Measurements from ENCODE around the gene MINDY2. TPM values are rescaled to one million over a fixed set of nuclear protein-coding genes. Genes with fewer than 3 reads are reported as not detected.

Gene MINDY2
- total and polyA plus RNA-seq, 9 of the 15 experiments (the other 6 are each of a cell fraction or from before 2014, with no cell fraction given) = 2.4 to 15.3 (median 7.2) TPM

DNA sequence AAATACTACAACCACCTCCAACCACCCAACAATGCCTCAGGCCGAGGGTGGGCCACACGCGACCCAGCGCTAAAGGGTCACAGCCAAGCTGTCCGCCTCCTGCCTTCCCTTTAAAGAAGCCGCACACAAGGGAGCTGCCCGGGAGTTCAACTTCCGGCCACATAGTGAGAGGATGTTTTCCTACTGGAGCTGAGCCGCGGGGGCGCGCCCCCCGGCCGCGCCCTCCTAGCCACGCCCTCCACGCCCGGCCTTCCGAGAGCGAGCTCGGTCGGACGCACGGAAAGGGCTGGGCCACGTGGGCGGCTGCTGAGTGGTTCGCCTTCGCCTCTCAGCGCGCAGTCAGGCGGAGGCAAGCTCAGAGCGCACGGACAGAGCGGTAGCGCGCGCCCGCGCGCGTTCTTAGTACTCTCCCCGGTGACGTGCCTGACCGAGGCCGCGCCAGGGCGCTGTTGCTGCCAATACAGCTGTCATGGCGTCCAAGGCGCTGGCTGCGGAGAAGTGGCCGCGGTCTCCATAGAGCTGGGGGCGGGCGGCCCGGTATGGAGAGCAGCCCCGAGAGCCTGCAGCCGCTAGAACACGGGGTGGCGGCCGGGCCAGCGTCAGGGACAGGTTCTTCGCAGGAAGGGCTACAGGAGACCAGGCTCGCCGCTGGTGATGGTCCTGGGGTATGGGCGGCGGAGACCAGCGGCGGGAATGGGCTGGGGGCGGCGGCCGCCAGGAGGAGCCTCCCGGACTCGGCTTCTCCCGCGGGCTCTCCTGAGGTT lies at the start of gene MINDY2 (continued):
- TF ChIP-seq MXI1 (IDR thresholded peaks at IDR 0.05; ENCODE audit: low read depth, low read length) (peak; percentile 86), SMAD4 (CRISPR knock-in tag; conservative IDR thresholded peaks at IDR 0.05) (peak; percentile 41; the same call in 1 of the 2 replicates), KLF6 (CRISPR knock-in tag; IDR thresholded peaks at IDR 0.05; ENCODE audit: borderline replicate concordance) (peak; percentile 23; the same call in 1 of the 2 replicates), CCNT2 (IDR thresholded peaks at IDR 0.05; ENCODE audit: borderline replicate concordance, extremely low read depth, insufficient read length, low read depth, low read length) (peak; percentile 93), JUN (IDR thresholded peaks at IDR 0.05; ENCODE audit: borderline replicate concordance, low read depth, low read length) (peak; percentile 33; the same call in 1 of the 2 replicates), JUN (CRISPR knock-in tag; IDR thresholded peaks at IDR 0.05; ENCODE audit: borderline replicate concordance) (no peak), EP400 (IDR thresholded peaks at IDR 0.05) (peak; percentile 81), ZNF239 (CRISPR knock-in tag; IDR thresholded peaks at IDR 0.05) (peak; percentile 38; the same call in 1 of the 2 replicates), ZNF121 (CRISPR knock-in tag; conservative IDR thresholded peaks at IDR 0.05) (no peak), SUPT5H (IDR thresholded peaks at IDR 0.05) (peak; percentile 87), HDAC6 (IDR thresholded peaks at IDR 0.05; ENCODE audit: low read depth, low read length) (no peak), GTF2F1 (IDR thresholded peaks at IDR 0.05; ENCODE audit: low read depth, low read length) (peak; percentile 84; the same call in 1 of the 2 replicates), HDAC1 (IDR thresholded peaks at IDR 0.05) (peak in 1 of 2 experiments; percentile 80; a peak in 2 of 4 replicates), U2AF1 (optimal IDR thresholded peaks at IDR 0.05; ENCODE audit: low read depth, low read length) (peak; percentile 52), KLF13 (tag; IDR thresholded peaks at IDR 0.05; ENCODE audit: borderline replicate concordance, low read depth) (peak; percentile 32; the same call in 1 of the 2 replicates), RCOR1 (IDR thresholded peaks at IDR 0.05; ENCODE audit: borderline replicate concordance in 1 of 2, low read depth in 2 of 2, low read length in 2 of 2) (peak in 1 of 2 experiments; percentile 13; a peak in 2 of 4 replicates), POLR2AphosphoS5 (IDR thresholded peaks at IDR 0.05; ENCODE audit: control insufficient read depth, insufficient read depth, low read depth, low read length) (peak; percentile 67; the same call in 1 of the 2 replicates), ZBTB1 (CRISPR knock-in tag; IDR thresholded peaks at IDR 0.05; ENCODE audit: borderline replicate concordance, low read depth) (peak; percentile 15; the same call in 1 of the 2 replicates)
- TF ChIP-seq, protein P1, sequence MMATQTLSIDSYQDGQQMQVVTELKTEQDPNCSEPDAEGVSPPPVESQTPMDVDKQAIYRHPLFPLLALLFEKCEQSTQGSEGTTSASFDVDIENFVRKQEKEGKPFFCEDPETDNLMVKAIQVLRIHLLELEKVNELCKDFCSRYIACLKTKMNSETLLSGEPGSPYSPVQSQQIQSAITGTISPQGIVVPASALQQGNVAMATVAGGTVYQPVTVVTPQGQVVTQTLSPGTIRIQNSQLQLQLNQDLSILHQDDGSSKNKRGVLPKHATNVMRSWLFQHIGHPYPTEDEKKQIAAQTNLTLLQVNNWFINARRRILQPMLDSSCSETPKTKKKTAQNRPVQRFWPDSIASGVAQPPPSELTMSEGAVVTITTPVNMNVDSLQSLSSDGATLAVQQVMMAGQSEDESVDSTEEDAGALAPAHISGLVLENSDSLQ (IDR thresholded peaks at IDR 0.05) = peak; percentile 62
- TF ChIP-seq, protein P2, sequence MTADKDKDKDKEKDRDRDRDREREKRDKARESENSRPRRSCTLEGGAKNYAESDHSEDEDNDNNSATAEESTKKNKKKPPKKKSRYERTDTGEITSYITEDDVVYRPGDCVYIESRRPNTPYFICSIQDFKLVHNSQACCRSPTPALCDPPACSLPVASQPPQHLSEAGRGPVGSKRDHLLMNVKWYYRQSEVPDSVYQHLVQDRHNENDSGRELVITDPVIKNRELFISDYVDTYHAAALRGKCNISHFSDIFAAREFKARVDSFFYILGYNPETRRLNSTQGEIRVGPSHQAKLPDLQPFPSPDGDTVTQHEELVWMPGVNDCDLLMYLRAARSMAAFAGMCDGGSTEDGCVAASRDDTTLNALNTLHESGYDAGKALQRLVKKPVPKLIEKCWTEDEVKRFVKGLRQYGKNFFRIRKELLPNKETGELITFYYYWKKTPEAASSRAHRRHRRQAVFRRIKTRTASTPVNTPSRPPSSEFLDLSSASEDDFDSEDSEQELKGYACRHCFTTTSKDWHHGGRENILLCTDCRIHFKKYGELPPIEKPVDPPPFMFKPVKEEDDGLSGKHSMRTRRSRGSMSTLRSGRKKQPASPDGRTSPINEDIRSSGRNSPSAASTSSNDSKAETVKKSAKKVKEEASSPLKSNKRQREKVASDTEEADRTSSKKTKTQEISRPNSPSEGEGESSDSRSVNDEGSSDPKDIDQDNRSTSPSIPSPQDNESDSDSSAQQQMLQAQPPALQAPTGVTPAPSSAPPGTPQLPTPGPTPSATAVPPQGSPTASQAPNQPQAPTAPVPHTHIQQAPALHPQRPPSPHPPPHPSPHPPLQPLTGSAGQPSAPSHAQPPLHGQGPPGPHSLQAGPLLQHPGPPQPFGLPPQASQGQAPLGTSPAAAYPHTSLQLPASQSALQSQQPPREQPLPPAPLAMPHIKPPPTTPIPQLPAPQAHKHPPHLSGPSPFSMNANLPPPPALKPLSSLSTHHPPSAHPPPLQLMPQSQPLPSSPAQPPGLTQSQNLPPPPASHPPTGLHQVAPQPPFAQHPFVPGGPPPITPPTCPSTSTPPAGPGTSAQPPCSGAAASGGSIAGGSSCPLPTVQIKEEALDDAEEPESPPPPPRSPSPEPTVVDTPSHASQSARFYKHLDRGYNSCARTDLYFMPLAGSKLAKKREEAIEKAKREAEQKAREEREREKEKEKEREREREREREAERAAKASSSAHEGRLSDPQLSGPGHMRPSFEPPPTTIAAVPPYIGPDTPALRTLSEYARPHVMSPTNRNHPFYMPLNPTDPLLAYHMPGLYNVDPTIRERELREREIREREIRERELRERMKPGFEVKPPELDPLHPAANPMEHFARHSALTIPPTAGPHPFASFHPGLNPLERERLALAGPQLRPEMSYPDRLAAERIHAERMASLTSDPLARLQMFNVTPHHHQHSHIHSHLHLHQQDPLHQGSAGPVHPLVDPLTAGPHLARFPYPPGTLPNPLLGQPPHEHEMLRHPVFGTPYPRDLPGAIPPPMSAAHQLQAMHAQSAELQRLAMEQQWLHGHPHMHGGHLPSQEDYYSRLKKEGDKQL (CRISPR knock-in tag; IDR thresholded peaks at IDR 0.05; ENCODE audit: borderline replicate concordance) = no peak

Measured in K562 (cell line).